NCI-H187 (cell line): Measurements from ENCODE around the gene PSME2.

Experiments
- DNase-seq, 2 experiments: peaks; one replicate each; lab custom pipeline; 2025; lab: John Stamatoyannopoulos, UW

PSME2 gene

DNA sequence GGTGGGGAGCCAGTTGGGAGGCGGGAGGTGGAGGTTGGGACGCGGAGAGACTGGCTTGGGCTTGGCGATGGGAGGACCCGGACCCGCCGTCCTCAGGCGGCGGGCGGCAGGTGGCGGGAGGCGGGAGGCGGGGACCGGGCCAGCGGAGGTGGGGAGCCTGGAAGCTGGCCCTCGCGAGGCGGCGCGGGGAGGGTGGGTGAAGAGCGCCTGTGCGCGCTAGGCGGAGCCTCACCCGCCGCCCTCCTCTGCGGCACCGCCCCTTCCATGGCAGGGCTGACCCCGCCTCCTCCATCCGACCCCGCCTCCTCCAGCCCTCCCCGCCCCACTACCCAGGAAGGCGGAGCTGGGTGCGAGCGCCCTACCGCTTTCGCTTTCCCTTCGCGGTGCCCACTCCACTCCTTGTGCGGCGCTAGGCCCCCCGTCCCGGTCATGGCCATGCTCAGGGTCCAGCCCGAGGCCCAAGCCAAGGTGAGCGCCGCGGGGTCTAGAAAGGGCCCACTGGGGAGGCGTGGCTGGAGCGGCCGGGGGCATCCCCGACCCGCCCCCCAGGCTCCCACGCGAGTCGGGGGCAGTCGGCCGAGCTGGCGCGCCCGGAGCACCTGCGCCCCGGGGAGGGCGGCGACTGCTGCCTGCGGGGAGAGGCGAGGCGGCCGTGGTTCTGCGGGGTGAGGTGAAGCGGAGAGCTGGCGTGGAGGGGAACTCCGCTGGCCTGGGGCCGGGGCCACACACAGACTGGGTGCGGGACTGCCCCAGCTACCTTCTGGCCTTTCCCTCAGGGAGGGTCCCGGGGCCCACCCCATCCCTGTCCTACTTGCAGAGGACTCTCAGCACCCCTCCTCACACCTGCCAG, 10.4 kb downstream of the PSME2 start, which contains the start of gene PSME1:
Gene PSME1 (plus strand): TSS at position 361 of the 850 bp plus-strand sequence. CDS start 69 bp downstream, at position 430.
- DNase-seq, result peak; percentile 91 to 95

DNA sequence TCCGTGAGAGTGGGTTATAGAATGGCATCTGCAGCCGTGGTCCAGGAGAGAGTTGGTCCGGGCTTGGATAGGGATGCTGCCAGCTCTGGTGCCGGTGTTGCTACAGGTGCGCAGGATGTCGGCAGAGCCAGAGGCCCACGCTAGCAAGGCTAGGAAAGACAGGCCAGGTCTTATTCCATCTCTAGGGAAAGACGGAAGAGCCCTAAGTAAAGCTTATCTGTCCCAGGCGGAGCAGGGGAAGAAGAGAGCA, 10.9 kb downstream of the PSME2 start:
- DNase-seq, result no peak

DNA sequence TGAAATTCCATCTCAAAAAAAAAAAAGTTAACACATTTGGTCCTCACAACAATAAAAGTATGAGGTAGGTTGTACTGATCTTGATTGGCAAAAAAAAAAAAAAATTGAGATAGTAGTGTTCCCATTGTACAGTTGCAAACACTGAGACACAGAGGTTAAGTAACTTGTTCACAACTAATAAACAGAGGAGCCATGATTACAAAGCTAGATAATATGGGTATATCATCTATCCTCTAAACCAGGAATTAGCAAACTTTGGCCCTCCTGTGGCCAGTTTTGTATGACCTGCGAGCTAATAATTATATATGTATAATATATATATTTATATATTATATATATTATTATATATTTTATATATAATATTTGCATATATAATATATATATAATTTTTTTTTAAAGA, 12.7 kb downstream of the PSME2 start:
- no peak for DNase-seq

DNA sequence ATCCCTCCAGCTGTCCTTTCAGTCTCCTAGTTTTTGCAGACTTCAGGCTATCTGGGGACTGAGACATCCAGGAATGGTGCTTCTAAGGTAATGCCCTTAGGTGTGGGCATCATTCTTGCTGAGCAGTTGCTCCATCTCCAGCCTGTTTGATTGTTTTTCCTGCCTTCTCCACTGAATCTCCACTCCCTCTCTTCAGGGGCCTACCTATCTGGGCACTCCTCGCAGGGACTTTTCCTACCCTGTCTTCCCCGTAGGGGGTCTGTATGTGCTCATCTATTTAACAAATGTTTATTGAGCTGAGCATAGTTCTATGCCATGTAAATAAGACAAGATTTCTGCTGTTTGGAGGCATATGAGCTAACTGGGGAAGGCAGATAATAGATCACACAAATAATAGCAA, 13.4 kb downstream of the PSME2 start:
- DNase-seq, result no peak

DNA sequence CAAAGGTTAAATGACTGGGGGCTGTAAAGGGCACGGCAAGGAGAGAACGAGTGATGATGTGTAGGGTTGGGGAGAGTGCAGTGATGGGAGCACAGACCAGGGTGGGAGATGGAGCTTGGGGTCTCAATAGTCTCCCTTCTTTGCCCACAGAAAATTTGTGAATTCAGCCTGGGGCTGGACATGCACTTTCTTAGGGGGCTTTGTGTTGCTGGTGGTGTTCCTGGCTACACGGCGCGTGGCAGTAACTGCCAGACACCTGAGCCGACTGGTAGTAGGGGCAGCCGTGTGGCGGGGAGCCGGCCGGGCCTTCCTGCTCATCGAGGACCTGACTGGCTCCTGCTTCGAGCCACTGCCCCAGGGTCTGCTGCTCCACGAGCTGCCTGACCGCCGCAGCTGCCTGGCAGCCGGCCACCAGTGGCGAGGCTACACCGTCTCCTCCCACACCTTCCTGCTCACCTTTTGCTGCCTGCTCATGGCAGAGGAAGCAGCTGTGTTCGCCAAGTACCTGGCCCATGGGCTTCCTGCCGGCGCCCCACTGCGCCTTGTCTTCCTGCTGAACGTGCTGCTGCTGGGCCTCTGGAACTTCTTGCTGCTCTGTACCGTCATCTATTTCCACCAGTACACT, 14.2 kb downstream of the PSME2 start:
- no peak for DNase-seq

DNA sequence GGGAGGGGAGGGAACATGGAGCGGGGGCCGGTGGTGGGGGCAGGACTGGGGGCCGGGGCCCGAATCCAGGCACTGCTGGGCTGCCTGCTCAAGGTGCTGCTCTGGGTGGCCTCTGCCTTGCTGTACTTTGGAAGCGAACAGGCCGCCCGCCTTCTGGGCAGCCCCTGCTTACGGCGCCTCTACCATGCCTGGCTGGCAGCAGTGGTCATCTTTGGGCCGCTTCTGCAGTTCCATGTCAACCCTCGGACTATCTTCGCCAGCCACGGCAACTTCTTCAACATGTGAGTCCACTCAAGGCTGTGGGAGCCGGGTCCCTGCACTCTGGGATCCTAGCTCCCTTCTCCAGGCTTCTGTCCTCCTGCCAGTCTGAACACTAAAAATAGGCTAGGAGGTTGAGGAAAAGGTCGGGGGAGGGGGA, 14.9 kb downstream of the PSME2 start:
- no peak for DNase-seq

DNA sequence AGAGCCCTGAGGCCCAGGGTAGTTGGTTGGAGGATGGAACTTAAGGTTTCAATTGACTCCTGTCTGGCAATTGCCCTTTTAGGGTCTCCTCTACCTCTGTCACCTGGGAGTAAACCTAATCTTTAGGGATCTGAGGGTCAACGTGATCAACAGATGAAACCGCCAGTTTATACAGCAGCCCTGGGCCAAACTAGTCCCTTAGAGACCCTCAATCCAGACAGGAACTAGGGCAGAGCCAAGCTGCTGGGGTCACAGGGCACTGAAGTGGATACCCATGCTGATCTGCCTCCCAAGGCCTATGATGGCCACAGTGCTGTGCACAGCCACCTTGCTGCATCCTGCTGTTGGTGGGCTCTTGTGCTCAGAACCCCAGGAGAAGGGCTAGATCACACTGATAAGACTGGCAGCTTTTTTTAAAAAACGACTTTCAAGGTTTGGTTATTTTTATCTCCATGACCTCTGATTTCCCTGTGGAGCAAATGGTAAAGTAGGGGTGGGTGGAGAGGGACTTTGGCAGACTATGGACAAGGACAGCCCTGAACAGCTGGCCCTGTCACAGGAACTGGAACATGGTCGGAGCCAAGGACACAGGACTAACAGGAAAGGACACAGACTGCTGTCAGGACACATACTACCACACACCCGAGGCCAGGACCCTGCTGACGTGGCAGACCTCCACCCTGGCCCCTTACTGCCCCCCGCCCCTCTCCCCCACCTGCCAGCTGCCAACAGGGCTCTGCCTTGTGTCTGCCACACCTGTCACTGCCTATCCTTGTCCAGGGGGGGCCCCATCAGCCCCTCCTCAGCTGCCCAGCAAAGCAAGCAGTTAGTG, 15.5 kb downstream of the PSME2 start:
- no peak for DNase-seq

DNA sequence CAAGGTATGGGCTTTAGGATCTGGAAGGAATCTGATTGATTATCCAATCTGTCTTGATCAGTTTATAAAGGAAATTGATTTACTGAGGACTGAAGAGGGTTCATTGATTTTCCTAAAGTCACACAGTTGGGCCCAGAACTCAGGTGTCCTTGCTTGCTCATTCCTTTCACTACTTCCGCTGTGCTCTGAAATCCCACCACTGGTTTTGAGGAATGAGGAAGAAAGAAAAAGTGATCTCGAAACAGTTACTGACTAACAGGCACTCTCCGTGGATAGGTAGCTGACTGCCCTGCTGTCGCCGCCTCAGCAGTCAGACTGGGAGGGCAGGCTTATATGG, 16.1 kb downstream of the PSME2 start, which contains the start of gene FITM1:
Gene FITM1 (plus strand): TSS at position 280 of the 337 bp plus-strand sequence. CDS start 905 bp downstream, outside the sequence.
- DNase-seq, result no peak

DNA sequence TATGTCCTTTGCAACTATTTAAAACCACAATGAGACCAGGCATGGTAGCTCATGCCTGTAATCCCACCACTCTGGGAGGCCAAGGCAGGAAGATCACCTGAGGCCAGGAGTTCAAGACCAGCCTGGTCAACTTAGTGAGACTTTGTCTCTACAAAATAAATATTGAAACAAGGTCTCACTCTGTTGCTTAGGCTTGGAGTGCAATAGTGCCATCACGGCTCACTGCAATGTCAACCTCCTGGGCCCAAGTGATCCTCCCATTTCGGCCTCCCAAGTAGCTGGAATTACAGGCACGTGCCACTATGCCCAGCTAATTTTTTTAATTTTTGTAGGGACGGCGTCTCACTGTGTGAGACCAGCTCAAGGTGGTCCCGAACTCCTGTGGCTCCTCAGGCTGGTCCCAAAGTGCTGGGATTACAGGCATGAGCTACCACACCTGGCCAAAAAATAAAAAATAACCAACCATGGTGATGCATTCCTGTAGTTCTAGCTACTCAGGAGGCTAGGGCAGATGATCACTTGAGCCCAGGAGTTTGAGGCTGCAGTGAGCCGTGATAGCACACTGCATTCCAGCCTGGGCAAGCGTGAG, 16.9 kb downstream of the PSME2 start:
- no peak for DNase-seq

DNA sequence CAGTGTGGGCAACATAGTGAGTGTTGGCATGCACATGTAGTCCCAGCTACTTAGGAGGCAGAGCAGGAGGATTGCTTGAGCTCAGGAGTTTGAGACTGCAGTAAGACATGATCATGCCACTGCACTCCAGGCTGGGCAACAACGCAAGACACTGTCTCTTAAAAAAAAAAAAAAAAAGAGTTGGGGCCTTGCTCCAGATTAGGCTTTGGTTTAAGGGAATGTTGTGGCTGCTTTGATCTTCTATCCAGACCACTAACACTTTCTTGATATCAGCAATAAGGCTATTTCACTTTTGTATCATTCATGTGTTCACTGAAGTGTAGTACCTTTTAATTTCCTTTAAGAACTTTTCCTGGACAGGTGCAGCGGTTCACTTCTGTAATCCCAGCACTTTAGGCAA, 18.7 kb downstream of the PSME2 start:
- DNase-seq, result no peak

DNA sequence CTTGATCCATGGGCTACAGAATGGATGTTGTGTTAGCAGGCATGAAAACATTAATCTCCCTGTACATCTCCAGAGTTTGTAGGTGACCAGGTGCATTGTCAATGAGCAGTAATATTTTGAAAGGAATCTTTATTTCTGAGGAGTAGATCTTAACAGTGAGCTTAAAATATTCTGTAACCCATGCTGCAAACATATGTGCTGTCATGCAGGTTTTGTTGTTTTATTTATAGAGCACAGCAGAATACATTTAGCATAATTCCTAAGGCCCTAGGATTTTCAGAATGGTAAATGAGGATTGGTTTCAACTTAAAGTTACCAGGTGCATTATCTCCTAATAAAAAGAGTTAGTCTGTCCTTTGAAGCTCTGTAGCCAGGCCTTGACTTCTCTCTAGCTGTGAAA, 19.5 kb downstream of the PSME2 start:
- DNase-seq, result no peak

DNA sequence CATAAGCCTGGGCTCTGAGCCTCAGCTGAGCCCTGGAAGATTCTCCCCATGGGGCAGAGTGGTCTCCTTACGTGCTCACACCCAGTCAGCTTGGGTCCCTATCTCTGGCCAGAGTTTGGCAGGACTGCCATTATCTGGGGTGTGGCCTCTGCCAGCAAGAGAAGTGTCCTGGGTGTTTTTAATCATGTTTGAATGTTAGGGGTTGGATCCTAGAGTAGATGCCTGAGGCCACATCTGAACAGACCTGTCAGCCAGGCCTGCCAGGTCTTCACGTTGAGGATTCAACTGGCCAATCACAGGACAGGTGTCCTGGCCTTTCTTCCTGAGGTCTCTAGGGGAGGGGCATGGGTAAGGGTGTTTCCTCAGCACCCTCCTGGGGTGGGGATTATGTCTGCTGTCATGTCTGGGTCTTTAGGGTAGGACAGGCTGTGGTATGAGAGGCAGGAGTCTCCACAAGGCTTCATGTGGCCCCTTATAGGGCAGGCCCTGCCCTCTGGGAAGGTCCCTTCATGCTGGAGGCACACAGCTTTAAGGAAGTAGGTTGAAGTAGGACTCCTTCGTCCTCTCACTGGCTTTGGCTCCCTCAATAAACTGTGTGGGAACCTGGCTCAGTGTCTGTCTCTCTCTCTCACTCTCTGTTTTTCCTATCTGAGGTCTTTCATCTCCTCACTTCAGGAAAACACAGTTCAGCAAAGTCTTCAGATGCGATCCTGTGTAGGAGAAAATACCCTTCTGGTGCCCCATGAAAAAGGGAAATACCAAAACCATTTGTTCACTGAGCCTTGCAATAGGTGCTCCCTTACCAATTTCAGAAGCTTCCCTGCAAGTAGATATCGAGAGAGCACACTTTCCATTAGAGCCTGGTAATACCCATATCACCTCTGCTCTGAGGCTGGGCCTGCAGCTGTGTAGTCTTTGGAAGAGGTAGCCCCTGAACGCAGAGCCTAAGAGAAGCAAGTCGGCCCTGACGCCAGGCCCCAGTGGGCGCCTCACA, 22.7 kb downstream of the PSME2 start:
- DNase-seq, result no peak

DNA sequence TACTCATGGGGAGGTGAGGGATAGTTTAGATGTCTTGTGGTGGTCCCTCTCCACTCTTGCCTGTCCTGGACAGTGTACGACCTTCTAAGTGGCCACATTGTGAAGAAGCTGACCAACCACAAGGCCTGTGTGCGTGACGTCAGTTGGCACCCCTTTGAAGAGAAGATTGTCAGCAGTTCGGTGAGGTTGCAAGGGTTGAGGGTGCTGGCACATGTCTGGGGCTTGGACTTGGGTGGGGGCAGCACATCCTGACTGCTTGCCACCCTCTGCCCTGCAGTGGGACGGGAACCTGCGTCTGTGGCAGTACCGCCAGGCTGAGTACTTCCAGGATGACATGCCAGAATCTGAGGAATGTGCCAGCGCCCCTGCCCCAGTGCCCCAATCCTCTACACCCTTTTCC, 23.5 kb downstream of the PSME2 start:
- no peak for DNase-seq

DNA sequence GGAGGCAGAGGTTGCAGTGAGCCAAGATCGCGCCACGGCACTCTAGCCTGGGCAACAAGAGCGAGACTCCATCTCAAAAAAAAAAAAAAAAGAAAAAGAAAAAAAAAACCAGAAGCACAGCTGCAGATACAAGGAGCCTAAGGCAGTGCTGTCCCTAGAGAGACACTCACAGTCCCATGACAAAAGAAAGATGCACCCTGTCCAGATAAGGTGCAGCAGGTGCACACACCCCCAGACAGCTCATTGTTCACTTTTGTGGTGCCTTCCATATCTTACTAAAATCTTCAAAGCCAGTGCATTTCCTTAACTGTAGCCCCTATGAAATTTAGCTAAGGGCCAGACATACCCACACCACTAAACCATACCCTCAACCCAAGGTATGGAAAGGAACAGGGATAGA, 24.0 kb downstream of the PSME2 start:
- no peak for DNase-seq

DNA sequence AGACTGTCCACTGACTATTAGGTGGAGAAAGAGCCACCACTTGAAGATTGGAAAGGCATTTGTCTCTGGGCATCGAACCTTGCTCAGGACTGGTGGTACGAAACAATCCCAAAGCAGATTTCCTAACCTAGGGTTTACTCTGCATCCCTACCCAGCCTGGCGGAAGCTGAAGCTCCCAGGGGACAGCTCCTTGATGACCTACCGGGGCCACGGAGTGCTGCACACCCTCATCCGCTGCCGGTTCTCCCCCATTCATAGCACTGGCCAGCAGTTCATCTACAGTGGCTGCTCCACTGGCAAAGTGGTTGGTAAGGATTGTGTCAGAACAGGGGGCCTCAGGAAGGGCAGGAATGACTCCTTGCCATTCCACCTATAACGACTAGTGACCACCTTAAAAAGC, 25.2 kb downstream of the PSME2 start:
- no peak for DNase-seq

DNA sequence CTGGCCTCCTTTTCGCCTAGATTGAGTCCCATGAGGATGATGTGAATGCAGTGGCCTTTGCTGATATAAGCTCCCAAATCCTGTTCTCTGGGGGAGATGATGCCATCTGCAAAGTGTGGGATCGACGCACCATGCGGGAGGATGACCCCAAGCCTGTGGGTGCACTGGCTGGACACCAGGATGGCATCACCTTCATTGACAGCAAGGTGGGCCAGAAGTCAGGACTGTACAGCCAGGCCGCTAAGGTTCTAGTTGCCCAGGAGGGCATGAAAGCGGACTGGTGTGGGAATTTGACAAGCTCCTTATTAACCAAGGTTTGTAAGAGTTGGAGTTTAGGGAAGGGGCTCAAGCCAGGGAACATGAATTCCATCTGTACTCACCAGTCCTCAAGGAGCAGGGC, 26.7 kb downstream of the PSME2 start:
- DNase-seq, result no peak

DNA sequence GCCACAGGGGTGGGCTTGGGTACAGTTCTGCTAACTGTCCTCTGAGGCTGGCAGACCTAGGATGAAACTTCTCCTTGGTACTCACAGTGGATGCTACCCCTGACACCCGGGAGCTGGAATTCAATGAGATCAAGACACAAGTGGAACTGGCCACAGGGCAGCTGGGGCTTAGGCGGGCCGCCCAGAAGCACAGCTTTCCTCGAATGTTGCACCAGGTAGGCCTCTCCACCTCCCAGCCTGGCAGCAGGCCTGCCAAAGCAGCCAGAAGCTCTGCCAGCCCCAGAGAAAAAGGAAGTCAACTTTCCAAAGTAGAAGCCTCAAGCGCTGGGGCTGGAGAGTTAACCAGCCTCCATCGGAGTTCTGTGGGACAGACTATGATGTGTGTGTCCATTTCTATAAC, 29.2 kb downstream of the PSME2 start:
- DNase-seq, result no peak

DNA sequence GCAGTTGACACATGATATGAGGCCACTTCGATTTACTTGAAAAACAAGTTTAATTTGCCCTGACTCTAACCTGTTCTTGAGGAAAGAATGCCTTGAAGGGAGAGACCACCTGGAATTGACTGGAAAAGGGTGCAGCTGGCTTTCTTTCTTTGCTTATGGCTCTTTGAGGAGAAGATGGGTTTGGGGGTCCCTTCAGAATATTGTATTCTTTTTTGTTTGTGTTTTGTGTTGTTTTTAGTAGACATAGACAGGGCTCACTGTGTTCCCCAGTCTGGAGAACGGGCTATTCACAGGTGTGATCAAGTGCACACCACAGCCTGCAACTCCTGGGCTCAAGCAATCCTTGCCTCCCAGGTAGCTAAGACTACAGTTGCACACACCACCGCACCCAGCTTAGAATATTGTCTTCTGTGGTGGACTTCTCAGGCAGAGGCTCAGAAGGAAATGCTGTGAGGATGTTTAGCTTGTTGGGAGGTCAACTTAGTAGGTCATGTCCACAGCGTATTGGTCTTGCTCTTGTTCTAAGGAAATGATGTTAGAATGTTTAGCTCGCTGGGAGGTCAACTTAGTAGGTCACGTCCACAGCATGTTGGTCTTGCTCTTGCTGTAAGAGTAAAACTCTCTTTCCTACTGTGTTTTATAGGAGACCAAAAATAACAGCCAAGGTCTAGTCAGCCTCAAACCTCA, 30.1 kb downstream of the PSME2 start:
- no peak for DNase-seq

DNA sequence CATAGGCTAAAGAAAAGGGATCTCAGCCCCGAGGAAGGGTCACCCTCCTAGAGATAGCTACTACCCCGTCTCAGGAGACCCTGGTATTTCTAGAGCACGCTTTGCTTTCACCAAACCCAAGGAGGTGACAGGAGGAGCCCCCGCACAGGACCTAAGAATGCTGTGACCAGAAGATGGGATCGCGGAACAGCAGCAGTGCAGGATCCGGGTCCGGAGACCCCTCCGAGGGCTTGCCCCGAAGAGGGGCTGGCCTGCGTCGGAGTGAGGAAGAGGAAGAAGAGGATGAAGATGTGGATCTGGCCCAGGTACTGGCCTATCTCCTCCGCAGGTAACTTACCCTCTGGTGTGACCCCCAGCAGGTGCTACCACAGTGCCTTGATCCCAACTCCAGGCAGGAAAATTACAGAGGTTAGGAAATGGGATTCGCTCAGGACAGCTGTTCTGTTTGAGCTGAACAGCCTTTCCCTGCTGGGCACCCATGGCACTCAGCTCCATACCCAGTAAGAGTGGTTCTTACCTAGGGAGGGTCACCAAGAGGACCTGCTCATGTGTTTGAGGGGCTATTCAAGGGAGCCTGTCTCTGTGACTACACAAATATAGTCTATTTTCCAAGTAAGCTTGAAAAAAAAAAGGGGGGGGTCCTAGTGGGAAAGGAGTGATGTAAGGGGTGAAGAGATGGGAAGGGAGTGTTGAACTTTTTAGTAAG, 30.8 kb downstream of the PSME2 start:
- DNase-seq, result no peak
